ENCODE measurements around the gene AIFM2. TPM values are rescaled to one million over a fixed set of nuclear protein-coding genes. Genes with fewer than 3 reads are reported as not detected.

AIFM2 gene
- polyA plus RNA-seq, 3 donors = 0.28 to 2.1 (median 0.41) TPM

DNA sequence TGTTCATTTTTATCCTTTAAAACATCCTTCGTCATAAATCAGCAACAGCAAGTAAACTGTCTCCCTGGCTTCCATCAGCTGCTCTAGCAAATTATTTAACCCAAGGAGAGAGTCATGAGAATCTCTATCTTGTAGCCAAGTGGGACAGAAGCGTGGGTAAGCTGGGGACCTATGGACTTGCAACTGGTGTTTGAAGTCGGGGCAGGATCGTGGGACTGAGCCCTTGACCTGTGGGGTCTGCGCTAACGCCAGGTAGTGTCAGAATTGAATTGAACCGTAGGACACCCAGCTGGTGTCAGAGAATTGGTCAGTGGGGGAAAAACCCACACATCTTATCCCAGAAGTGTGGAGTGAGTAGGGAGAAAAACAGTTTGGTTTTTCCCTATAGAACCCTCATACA is 13.4 kb downstream of the AIFM2 start:
- H3K4me3 ChIP-seq (replicated peaks in 1 of 3; ENCODE audit: low read depth in 2 of 3, low read length in 3 of 3) = no peak overlapping the region
- H3K4me1 Mint-ChIP-seq = peaks cover 9% of the 10 kb centered on the region
- WGBS (ENCODE audit: insufficient coverage) = 83% methylated on average over 1 of the region's 7 CpGs
- no peak overlapping the region for H2AFZ ChIP-seq (ENCODE audit: insufficient read depth, low read depth, low read length, poor library complexity, severe bottlenecking)
- H3K9me3 Mint-ChIP-seq = peaks cover 0 to 3% (median 0%) of the 10 kb centered on the region in 7 donors
- H3K27me3 ChIP-seq (ENCODE audit: control insufficient read depth in 2 of 2, insufficient read depth in 2 of 2, low read length in 2 of 2) = no peaks in the 10 kb centered on the region
- intact Hi-C loops (cut with micrococcal nuclease) = no loop called here
- H3K27me3 Mint-ChIP-seq (ENCODE audit: low read depth in 3 of 3) = peaks cover 0 to 8% (median 1%) of the 10 kb centered on the region in 3 donors
- no peak overlapping the region for H3K4me2 ChIP-seq (replicated peaks; ENCODE audit: extremely low read depth, low read length, poor library complexity, severe bottlenecking)
- H3K4me1 ChIP-seq (ENCODE audit: control insufficient read depth in 1 of 2, insufficient read depth in 2 of 2, low read length in 2 of 2) = peaks cover 0 to 3% of the 10 kb centered on the region in 2 donors
- no peak overlapping the region for H3K4me3 Mint-ChIP-seq
- H3K36me3 ChIP-seq (replicated peaks in 1 of 2; ENCODE audit: control insufficient read depth in 1 of 2, insufficient read depth in 2 of 2, low read length in 2 of 2) = no peaks in the 10 kb centered on the region
- no peak overlapping the region for H3K27ac ChIP-seq (ENCODE audit: low read depth in 1 of 2, low read length in 2 of 2)
- H3K9ac ChIP-seq (ENCODE audit: insufficient read depth, low read length, poor library complexity, severe bottlenecking) = no peak overlapping the region
- TF ChIP-seq, protein P1, sequence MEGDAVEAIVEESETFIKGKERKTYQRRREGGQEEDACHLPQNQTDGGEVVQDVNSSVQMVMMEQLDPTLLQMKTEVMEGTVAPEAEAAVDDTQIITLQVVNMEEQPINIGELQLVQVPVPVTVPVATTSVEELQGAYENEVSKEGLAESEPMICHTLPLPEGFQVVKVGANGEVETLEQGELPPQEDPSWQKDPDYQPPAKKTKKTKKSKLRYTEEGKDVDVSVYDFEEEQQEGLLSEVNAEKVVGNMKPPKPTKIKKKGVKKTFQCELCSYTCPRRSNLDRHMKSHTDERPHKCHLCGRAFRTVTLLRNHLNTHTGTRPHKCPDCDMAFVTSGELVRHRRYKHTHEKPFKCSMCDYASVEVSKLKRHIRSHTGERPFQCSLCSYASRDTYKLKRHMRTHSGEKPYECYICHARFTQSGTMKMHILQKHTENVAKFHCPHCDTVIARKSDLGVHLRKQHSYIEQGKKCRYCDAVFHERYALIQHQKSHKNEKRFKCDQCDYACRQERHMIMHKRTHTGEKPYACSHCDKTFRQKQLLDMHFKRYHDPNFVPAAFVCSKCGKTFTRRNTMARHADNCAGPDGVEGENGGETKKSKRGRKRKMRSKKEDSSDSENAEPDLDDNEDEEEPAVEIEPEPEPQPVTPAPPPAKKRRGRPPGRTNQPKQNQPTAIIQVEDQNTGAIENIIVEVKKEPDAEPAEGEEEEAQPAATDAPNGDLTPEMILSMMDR (IDR thresholded peaks at IDR 0.05) = no peak
- no peaks in the 10 kb centered on the region for H4K20me1 ChIP-seq (ENCODE audit: insufficient read depth, low read length)
- peaks cover 7 to 11% of the 10 kb centered on the region in 2 donors for H3K36me3 Mint-ChIP-seq
- no peaks in the 10 kb centered on the region for H3K79me2 ChIP-seq (ENCODE audit: insufficient read depth, low read length)
- H3K9me3 ChIP-seq (replicated peaks in 1 of 2; ENCODE audit: control insufficient read depth in 1 of 2, insufficient read depth in 1 of 2, low read length in 2 of 2) = no peaks in the 10 kb centered on the region
- H3K27ac Mint-ChIP-seq = no peak overlapping the region
- DNase-seq = no peak

DNA sequence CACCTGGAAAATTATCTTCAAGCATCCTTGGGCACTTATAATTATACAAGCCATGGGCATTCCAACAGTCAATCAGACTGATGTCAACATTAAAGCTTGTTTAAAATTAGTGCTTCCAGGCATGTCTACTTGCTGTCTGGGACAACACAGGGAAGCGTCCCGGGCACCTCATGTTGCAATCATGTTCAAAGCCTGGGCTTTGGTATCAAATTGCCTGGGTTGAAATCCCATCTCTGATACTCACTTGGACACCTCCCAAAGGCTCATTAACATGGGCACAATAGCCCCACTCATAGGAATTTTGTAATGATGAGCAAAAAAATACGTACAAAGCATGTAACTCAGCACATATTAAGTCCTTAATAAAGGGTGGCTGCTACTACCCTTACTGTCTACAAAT is 14.4 kb downstream of the AIFM2 start:
- no CpG with 5 or more reads among the region's 3 CpGs for WGBS (ENCODE audit: insufficient coverage)
- intact Hi-C loops (cut with micrococcal nuclease) = no loop called here

More for the DNA sequence above, 14.4 kb downstream of the AIFM2 start:
- Histone ChIP-seq H3K4me3 (replicated peaks in 1 of 3; ENCODE audit: low read depth in 2 of 3, low read length in 3 of 3) (no peak overlapping the region), H3K9ac (ENCODE audit: insufficient read depth, low read length, poor library complexity, severe bottlenecking) (no peak overlapping the region), H2AFZ (ENCODE audit: insufficient read depth, low read depth, low read length, poor library complexity, severe bottlenecking) (no peak overlapping the region), H3K27ac (ENCODE audit: low read depth in 1 of 2, low read length in 2 of 2) (no peak overlapping the region), H4K20me1 (ENCODE audit: insufficient read depth, low read length) (no peaks in the 10 kb centered on the region), H3K79me2 (ENCODE audit: insufficient read depth, low read length) (no peaks in the 10 kb centered on the region), H3K27me3 (ENCODE audit: control insufficient read depth in 2 of 2, insufficient read depth in 2 of 2, low read length in 2 of 2) (no peaks in the 10 kb centered on the region), H3K4me1 (ENCODE audit: control insufficient read depth in 1 of 2, insufficient read depth in 2 of 2, low read length in 2 of 2) (peaks cover 0 to 3% of the 10 kb centered on the region in 2 donors), H3K36me3 (replicated peaks in 1 of 2; ENCODE audit: control insufficient read depth in 1 of 2, insufficient read depth in 2 of 2, low read length in 2 of 2) (no peaks in the 10 kb centered on the region), H3K4me2 (replicated peaks; ENCODE audit: extremely low read depth, low read length, poor library complexity, severe bottlenecking) (no peak overlapping the region), H3K9me3 (replicated peaks in 1 of 2; ENCODE audit: control insufficient read depth in 1 of 2, insufficient read depth in 1 of 2, low read length in 2 of 2) (no peaks in the 10 kb centered on the region)
- no peak for DNase-seq
- TF ChIP-seq, protein P1 (IDR thresholded peaks at IDR 0.05) = no peak
- Mint-ChIP-seq H3K4me3 (no peak overlapping the region), H3K27ac (no peak overlapping the region), H3K27me3 (ENCODE audit: low read depth in 3 of 3) (peaks cover 0 to 8% (median 1%) of the 10 kb centered on the region in 3 donors), H3K36me3 (peaks cover 11 to 16% of the 10 kb centered on the region in 2 donors), H3K4me1 (peaks cover 7% of the 10 kb centered on the region), H3K9me3 (peaks cover 0 to 2% (median 0%) of the 10 kb centered on the region in 7 donors)
